GM21576 (cell line): Measurements from ENCODE around the gene NKIRAS1.
A peak's percentile ranks its signal among the peaks of the same experiment; 100 is the strongest.
"Not testable (repeated sequence)": the region's sequence is repeated elsewhere in the genome, so short reads cannot be mapped to it uniquely, and the experiment has no call there.

Experiments
- ATAC-seq: cut with Tn5 transposase; IDR thresholded peaks from one replicate; pipeline ENCODE4 v1.9.1; 2021; ENCODE audit warnings: mild to moderate bottlenecking, moderate library complexity; ENCODE audit not compliant: unreplicated experiment

NKIRAS1 gene

GRCh38 chr3:23911397-23911796 is 5.4 kb downstream of the NKIRAS1 start:
- no peak for ATAC-seq

DNA sequence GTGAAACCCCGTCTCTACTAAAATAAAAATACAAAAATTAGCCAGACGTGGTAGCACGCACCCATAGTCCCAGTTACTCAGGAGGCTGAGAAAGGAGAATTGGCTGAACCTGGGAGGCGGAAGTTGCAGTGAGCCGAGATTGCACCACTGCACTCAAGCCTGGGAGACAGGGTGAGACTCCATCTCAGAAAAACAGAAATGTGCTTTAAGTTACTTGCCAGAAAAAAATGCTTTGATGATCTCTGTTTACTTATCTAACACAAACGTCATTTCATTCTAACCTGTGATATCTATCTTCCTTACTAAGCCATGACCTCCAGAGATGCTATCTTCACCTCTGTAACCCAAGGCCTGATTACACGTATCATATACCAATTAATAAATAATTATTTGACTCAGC is 7.4 kb downstream of the NKIRAS1 start:
- ATAC-seq, result no peak

DNA sequence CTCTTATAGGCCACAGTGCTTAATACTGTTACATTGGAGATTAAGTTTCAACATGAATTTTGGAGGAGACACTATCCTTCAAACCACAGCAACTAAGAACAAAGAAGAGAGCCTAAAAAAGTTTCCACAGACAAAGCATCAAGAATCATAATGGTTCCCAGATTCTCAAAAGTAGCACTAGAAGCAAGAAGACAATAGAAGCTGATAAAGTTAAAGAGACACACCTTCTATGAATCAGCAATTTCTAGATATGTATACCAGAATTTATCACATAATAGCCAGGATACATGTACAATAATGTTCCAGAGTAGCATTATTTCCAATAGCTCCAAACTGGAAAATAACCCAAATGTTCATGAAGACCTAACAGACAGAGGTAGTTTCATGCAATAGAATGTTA is 12.2 kb downstream of the NKIRAS1 start:
- no peak for ATAC-seq

DNA sequence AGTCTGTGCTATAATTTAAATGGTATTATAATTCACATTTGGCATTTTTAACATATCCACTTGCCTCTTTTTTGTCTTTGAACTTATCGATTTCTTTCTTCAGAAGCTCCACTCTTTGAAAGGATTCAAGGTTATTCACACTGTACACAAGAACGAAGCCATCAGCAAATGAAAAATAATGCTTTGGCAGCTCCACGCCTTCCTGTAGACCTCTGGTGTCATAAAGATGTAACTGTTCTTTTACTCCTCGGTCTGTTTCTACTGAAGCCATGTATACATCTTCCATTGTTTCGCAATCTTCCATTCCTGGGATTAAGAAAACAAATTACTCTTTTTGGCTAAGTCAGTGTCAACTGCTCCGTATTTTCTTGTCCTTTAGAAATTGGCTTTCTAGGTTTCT is 16.0 kb downstream of the NKIRAS1 start:
- no peak for ATAC-seq

- ATAC-seq, result no peak
Observed at GRCh38 chr3:23895181-23895580, 21.6 kb downstream of the NKIRAS1 start.

- no peak for ATAC-seq
Observed at GRCh38 chr3:23894254-23895061, 22.3 kb downstream of the NKIRAS1 start.

- ATAC-seq, result no peak
Observed at GRCh38 chr3:23889950-23890349, 26.8 kb downstream of the NKIRAS1 start.

- no peak for ATAC-seq
Observed at GRCh38 chr3:23889386-23889785, 27.4 kb downstream of the NKIRAS1 start.

DNA sequence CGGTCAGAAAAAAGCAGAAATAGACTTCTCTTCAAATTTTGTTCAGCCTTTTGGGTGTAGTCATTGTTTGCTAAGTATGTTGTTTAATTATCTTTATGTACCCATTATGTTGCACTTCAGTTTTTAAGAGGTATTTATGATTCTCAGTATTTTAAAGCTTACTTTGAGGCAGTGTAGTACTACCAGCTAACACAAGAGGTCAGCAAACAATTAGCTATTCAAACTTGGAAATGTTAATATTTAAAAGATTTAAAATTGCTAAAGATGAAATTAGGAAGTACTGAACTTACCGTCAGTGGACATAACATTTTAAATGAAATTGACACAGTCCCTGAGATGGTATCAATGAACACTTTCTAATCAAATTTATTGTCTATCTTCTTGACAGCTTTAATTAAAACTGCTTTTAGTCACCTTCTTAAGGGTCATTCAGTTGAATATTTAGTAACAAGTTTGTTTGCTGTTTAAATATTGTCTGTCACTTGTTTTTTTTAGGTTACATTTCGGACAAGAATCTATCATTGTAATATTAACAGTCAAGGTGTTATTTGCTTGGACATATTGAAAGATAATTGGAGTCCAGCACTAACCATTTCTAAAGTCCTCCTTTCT is 28.1 kb downstream of the NKIRAS1 start:
- peak; percentile 47 for ATAC-seq

GRCh38 chr3:23886311-23886710 is 30.5 kb downstream of the NKIRAS1 start:
- ATAC-seq, result no peak

DNA sequence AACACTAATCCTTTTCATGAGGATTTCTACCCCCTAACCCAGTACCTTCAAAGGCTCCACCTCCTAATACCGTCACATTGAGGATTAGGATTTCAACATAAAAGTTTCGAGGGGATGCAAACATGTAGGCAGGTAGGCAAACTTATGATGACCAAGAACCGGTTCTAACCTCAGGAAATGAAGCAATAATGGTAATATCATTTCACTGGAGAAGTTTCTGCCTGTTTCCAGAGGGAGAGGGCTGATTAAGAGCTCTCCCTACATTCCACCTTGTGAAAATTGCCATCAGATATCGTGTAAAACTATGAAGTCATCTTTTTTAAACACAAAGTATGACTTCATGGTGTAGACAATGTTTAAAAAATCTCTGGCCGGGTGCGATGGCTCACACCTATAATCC is 31.6 kb downstream of the NKIRAS1 start:
- no peak for ATAC-seq

- no peak for ATAC-seq
Observed at GRCh38 chr3:23884481-23884880, 32.3 kb downstream of the NKIRAS1 start.

DNA sequence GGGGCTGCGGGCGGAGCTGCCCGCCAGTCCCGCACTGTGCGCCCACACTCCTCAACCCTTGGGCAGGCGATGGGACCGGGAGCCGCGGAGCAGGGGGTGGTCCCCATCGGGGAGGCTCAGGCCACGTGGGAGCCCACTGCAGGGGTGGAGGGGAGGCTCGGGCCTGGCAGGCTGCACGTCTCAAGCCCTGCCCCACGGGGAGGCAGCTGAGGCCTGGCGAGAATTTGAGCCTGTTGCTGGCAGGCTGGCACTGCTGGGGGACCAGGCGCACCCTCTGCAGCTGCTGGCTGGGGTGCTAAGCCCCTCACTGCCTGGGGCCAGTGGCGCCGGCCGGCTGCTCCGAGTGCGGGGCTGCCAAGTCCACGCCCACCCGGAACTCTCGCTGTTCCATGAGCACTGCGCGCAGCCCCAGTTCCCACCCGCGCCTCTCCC is 34.3 kb downstream of the NKIRAS1 start:
- no peak for ATAC-seq

DNA sequence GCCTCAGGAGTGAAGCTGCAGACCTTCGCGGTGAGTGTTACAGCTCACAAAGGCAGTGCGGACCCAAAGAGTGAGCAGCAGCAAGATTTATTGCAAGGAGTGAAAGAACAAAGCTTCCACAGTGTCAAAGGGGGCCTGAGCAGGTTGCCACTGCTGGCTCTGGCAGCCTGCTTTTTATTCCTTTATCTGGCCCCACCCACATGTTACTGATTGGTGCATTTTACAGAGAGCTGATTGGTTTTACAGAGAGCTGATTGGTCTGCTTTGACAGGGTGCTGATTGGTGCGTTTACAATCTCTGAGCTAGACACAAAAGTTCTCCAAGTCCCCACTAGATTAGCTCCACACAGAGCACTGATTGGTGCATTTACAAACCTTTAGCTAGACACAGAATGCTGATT is 34.8 kb downstream of the NKIRAS1 start:
- ATAC-seq, result not testable (repeated sequence)

DNA sequence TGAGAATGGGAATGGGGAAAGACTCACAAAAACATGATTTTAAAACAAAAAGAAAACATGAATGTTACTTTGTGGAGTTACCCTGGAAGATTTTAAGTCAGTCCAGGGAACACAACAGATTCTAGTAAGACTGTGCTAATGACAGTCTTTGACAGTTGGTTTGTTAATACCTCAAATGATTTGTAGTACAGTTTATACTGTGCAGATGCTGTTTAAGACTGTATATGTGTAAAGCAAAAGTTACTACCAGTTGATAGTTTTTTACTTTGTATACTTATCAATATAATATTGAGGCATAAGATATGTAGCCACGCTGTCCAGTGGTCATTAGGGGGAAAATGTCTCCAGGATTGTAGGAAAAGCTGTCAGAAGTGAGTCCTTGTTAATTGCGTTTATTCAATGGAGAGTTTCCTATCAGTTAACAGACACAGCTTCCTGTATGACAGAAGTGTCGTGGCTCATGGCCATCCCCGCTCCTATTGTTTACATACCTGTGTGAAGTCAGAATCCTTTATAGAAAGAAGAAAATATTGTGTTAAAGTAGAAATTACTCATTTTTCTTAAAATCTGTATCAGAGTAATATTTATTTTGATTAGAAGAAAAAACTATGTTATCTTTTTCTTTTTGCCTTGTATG is 36.0 kb downstream of the NKIRAS1 start:
- ATAC-seq, result no peak

DNA sequence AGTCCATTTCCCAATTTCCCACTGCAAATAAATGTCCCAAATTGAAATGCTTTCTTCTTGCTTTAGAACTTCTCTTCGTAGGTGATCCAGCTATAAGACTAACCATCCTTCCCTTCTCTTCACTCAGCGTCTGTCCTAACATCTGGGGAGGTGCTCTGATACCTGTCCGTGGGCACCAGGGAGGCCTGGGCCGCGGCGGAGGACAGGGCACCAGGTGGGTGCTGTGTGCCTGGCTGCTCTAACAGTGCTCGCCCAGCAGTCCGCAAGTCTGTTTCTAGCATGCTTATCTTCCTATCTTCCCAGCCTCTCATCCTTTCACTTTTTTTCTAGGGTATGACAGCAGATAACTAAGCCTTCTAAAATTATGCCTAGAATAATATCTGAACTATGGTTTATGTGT is 37.3 kb downstream of the NKIRAS1 start:
- ATAC-seq, result no peak

GRCh38 chr3:23877329-23877980 is 39.3 kb downstream of the NKIRAS1 start:
- no peak for ATAC-seq

DNA sequence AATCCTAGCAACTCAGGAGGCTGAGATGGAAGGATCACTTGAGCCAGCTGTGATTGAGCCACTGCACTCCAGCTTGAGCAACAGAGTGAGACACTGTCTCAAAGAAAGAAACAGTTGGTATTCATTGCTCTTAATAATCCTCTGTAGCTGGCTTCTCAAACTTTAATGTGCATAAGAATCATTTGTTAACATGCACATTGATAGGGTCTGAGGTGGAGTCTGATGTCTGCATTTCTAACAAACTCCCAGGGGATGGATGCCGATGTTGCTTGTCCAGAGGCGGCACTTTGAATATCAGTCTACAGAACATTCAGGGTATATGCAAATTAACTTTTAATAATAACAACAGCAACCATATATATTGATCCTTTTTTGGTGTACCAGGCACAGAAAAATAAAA is 39.9 kb downstream of the NKIRAS1 start:
- no peak for ATAC-seq

DNA sequence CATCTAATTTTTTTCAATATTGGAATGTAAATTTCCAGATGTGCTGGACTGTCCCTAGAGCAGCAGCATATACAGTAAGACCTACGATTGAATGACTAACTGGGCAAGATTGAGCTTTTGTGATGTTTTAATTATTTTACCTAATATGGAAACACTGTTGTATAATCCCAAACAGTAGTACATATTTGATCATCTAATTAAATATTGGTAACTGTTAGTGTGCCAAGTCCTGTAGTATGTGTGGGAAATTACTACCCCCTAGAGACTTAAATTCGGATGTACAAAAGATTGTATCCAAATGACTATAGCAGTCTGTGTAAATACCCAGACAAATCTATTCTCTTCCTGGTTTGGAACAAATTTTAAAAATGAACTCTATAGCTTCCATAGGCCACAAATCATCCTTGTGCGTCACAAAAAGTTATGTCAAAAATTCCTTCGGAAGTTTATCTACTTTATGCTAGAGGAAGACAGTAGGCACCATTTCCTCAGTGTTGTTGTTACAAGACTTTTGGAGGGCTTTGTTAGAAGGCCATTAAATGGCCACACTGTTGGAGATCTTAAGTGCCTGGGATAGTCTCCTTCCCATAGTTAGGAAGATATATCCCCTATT is 41.6 kb downstream of the NKIRAS1 start:
- ATAC-seq, result no peak

- no peak for ATAC-seq
Observed at GRCh38 chr3:23874359-23875112, 42.3 kb downstream of the NKIRAS1 start.
